ENCODE data around the gene HDAC9. TPM values are rescaled to one million over a fixed set of nuclear protein-coding genes. Genes with fewer than 3 reads are reported as not detected.

The HDAC9 gene
- total RNA-seq, 2 donors from 2014 or later: 8.3 to 31.9 TPM

DNA sequence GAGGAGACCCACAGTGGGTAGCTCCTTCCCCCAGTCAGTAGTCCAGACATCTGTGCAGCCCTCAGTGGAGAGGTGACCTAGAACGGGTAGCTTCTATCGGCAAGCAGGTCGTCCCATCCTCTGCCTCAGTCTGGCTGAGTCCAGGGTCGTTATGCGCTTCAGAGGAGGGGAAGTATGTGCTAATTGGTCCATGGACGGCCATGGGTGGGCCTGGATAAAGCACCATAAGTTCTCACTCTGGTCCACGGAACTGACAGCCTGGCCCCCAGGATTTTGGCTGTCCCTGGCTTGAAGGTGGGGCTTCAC, 78.6 kb downstream of the HDAC9 start:
- Histone ChIP-seq H3K4me3 (no peak overlapping the region), H3K9me3 (no peaks in the 10 kb centered on the region), H3K36me3 (no peaks in the 10 kb centered on the region), H3K27me3 (replicated peaks; ENCODE audit: insufficient read depth) (no peaks in the 10 kb centered on the region), H3K27ac (no peak overlapping the region), H3K4me1 (replicated peaks) (no peaks in the 10 kb centered on the region)
- TF ChIP-seq POLR2AphosphoS5 (IDR thresholded peaks at IDR 0.05) (no peak), POLR2A (IDR thresholded peaks at IDR 0.05) (no peak)
- TF ChIP-seq, protein P1, sequence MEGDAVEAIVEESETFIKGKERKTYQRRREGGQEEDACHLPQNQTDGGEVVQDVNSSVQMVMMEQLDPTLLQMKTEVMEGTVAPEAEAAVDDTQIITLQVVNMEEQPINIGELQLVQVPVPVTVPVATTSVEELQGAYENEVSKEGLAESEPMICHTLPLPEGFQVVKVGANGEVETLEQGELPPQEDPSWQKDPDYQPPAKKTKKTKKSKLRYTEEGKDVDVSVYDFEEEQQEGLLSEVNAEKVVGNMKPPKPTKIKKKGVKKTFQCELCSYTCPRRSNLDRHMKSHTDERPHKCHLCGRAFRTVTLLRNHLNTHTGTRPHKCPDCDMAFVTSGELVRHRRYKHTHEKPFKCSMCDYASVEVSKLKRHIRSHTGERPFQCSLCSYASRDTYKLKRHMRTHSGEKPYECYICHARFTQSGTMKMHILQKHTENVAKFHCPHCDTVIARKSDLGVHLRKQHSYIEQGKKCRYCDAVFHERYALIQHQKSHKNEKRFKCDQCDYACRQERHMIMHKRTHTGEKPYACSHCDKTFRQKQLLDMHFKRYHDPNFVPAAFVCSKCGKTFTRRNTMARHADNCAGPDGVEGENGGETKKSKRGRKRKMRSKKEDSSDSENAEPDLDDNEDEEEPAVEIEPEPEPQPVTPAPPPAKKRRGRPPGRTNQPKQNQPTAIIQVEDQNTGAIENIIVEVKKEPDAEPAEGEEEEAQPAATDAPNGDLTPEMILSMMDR (IDR thresholded peaks at IDR 0.05): no peak
- 100% methylated on average over 4 of the region's 7 CpGs for WGBS
- intact Hi-C loops (cut with DNase I): loop anchor here (5.0 kb wide), 1 partner anchor 217 kb away; no protein-coding TSS in a partner anchor
- DNase-seq (ENCODE audit: low spot score): no peak

DNA sequence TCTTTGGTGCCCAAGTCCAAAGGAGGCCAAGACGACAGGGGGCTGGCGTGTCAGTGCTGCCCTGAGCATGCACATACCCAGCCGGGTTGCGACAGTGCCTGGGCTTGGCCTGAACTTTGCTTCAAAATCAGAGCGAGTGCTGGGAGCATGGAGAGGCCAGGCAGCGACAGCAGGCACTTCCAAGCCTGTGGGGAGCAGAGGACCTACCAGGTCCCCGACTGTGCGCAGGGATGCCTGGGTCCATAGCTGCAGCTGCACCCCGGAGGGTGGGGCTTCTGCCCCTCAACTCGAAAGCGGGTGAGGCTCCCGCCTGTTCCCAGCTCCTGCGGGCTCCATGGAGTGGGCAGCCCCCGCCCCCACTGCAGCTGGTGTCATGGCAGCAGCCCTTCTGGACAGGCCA, 79.1 kb downstream of the HDAC9 start:
- no peak for TF ChIP-seq POLR2A (IDR thresholded peaks at IDR 0.05)
- TF ChIP-seq POLR2AphosphoS5 (IDR thresholded peaks at IDR 0.05): no peak
- TF ChIP-seq, protein P1 (IDR thresholded peaks at IDR 0.05): no peak
- 89% methylated on average over 13 of the region's 14 CpGs for WGBS
- no peaks in the 10 kb centered on the region for H3K9me3 ChIP-seq
- no peaks in the 10 kb centered on the region for H3K36me3 ChIP-seq
- intact Hi-C loops (cut with DNase I): loop anchor here (5.0 kb wide), 1 partner anchor 217 kb away; no protein-coding TSS in a partner anchor
- no peak overlapping the region for H3K27ac ChIP-seq
- no peaks in the 10 kb centered on the region for H3K4me1 ChIP-seq (replicated peaks)
- no peak overlapping the region for H3K4me3 ChIP-seq
- DNase-seq (ENCODE audit: low spot score): no peak
- no peaks in the 10 kb centered on the region for H3K27me3 ChIP-seq (replicated peaks; ENCODE audit: insufficient read depth)

DNA sequence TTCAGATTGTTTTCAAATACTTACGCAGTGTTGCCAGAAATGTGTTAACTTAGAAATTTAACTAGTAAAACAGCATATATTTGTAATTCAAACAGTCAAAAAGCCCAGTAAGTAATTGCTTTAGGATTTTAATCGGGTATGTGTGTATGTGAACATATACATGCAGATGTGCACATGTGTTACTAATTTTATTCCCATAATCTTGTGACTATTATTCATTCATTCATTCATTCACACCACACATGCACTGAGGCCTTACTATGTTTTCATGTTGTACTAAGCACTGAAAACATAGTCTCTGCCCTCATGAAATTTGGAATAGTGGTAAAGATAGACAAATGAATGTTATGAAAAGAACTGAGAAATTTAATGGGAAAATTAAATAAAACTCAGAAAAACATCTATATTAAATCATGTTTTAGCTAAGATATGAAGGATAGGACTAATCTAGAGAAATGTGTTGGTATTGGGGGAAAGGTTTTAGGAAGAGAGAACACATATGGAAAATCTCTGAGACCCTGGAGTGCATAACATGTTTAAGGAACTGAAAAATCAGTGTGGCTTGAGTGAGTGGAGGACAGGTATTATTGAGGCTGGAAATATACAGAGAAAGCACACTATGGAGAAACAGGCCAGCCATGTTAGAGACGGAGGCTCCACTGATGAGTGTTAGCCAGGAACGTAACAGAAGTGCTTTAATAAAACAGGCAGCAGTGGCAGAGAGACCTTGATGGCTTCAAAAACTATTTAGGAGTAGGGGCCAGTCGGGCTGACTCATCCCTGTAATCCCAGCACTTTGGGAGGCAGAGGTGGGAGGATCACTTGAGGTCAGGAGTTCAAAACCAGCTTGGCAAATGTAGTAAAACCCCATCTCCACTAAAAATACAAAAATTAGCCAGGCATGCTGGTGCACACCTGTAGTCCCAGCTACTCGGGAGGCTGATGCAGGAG, 80.3 kb downstream of the HDAC9 start:
- Histone ChIP-seq H3K27me3 (replicated peaks; ENCODE audit: insufficient read depth) (no peaks in the 10 kb centered on the region), H3K36me3 (no peaks in the 10 kb centered on the region), H3K27ac (no peak overlapping the region), H3K4me3 (no peak overlapping the region), H3K9me3 (no peaks in the 10 kb centered on the region), H3K4me1 (replicated peaks) (no peaks in the 10 kb centered on the region)
- intact Hi-C loops (cut with DNase I): no loop called here
- DNase-seq (ENCODE audit: low spot score): no peak
- TF ChIP-seq POLR2A (IDR thresholded peaks at IDR 0.05) (no peak), POLR2AphosphoS5 (IDR thresholded peaks at IDR 0.05) (no peak)
- TF ChIP-seq, protein P1 (IDR thresholded peaks at IDR 0.05): no peak
- 90% methylated on average over 6 of the region's 6 CpGs for WGBS

DNA sequence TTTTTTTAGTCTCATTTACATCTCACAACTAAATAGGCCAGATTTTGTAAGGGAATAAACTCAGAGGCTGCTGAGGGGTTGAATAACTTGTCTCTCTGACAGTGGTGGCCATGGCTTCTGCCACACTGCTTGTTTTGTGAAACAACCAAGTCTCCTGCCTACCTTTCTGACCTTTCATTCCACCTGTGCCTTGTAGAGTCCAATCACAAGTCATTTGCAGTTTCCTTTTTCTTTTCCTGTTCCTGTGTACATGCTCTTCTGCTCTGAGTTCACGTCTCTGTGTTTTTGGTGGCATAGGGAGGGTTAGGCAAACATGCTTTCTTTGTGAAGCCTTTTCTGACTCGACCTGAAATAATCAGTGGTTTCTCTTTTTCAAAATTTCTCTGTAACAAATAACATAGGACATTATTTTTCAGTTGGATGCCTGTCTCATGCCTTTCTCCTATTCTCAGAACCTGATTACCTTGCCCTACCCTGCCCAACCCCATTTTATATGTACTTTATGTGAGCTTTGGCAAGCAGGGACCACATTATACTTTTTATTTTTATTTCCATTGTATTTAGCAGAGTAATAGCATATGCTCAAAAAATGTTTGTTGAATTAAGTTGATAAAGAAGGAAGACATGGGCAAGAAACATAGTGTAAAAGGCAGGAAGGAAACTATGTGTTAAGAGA, 81.7 kb downstream of the HDAC9 start:
- Histone ChIP-seq H3K4me1 (replicated peaks) (no peaks in the 10 kb centered on the region), H3K36me3 (no peaks in the 10 kb centered on the region), H3K27me3 (replicated peaks; ENCODE audit: insufficient read depth) (no peaks in the 10 kb centered on the region), H3K4me3 (no peak overlapping the region), H3K9me3 (no peaks in the 10 kb centered on the region), H3K27ac (no peak overlapping the region)
- no peak for DNase-seq (ENCODE audit: low spot score)
- TF ChIP-seq POLR2A (IDR thresholded peaks at IDR 0.05): no peak
- no peak for TF ChIP-seq POLR2AphosphoS5 (IDR thresholded peaks at IDR 0.05)
- TF ChIP-seq, protein P1 (IDR thresholded peaks at IDR 0.05): no peak
- WGBS: 35% methylated on average over 2 of the region's 2 CpGs
- intact Hi-C loops (cut with DNase I): no loop called here

Measured in prostate gland (tissue), 2 donors.